HG03066 (cell line): ENCODE data around the gene ANKRD18A.
A peak's percentile ranks its signal among the peaks of the same experiment; 100 is the strongest.

Experiments used
- ATAC-seq: cut with Tn5 transposase; IDR thresholded peaks from one replicate; pipeline ENCODE4 v1.9.1; 2021; ENCODE audit warnings: low read depth; ENCODE audit not compliant: unreplicated experiment

Gene ANKRD18A

DNA sequence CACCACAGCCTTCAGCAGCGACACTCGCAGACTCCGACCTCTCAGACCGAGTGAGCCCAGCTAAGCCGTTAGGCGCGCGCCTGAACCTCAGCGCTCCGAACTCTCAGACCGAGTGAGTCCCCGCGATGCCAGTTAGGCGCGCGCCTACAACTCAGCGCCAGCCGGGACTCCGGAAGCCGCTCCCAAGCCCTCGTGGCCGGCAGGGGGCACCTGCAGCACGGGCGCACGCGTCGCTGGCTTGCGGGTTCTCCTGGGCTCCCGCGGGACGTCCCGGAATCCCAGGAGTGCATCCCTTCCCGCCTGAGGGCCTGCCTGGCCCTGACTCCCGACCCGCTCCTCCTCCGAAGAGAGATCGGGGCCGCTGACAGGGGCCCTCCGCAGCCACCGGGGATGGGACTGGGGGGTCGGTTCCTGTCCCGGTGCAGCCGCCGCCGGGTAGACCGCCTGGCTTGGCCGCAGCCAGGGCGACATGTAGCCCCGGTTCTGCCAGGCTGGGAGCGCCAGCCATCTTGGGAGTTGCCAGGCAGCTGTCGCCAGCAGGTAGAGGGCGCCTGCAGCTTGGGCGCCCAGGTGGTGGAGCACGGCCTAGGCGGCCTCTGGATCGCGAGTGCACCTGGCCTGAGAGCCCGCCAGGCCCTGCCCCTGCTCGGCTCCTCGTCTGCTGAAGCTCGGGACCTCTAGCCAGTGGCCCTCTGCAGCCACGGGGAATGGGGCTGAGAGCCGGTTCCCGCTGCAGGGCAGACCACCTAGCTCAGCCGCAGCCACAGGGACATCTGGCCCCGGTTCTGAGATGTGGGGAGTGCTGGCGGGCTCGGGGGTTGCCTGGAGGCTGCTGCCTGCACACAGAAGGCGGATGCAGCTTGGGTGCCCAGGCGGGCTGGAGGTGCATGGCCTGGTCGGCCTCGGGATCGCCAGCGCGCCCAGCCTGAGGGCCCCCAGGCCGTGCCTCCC is at the start of gene ANKRD18A:
Gene ANKRD18A, minus strand, starts transcription at position 114 of the 951 bp plus-strand sequence. CDS start 311 bp downstream, outside the sequence.
- ATAC-seq = peak; percentile 62

GRCh38 chr9:38668791-38669466 is 48.5 kb upstream of the ANKRD18A start:
- no peak for ATAC-seq

- ATAC-seq = no peak
Measured at GRCh38 chr9:38662763-38663593, 42.6 kb upstream of the ANKRD18A start.

- no peak for ATAC-seq
Measured at GRCh38 chr9:38659538-38659937, 39.1 kb upstream of the ANKRD18A start.

DNA sequence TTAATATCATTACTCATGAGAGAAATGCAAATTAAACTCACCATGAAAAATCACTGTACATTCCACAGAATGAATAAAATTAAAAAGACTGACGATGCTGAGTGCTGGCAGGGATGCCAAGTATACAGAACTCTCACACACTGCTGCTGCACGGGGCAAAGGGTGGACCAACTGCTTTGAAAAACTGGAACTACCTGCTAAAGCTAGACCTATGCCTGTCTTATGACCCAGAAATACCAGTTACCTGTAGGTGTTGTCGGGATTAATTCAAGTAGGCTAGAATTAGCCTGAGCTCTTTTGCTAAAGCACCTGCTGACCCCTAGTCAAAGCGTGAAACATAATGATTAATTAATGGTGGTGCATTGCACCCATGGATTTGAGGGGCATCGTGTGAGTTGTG is 36.5 kb upstream of the ANKRD18A start:
- ATAC-seq = no peak

DNA sequence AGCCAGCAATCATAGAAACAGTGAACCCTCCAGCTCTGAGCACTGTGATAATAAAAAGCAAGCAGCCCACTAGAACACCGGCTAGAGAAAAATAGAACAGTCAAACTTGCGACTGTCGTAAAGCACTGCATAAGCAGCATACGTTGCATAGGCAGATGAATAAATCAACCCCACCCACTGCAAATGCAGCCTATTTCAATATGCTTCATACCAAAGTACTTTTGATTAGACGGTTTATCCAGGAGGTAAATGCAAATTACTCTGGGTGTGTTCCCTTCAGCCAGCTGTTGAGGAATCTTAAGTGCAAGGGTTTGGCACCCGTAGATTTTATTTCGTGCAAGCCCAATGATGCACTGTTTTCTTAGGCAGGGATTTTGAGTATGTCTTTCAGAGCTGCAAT is 32.1 kb upstream of the ANKRD18A start:
- no peak for ATAC-seq

DNA sequence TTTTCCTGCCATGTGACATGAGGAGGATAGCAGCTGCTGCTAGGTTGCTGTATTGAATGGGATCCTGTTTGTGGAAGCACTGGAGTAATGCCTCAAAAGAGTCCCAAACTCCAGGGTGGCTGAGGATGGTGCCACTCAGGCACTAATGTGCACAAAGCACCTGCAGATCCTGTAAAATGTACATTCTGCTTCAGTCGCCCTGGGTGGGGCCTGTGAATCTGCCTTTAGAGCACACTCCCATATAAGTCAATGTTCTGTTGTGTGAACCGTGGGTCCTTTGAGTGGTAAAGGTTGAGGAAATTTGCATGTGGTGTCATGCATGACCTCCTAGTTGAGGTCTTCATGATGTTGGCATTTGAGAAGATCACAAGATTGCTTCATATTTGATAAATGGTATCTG is 31.6 kb upstream of the ANKRD18A start:
- no peak for ATAC-seq

DNA sequence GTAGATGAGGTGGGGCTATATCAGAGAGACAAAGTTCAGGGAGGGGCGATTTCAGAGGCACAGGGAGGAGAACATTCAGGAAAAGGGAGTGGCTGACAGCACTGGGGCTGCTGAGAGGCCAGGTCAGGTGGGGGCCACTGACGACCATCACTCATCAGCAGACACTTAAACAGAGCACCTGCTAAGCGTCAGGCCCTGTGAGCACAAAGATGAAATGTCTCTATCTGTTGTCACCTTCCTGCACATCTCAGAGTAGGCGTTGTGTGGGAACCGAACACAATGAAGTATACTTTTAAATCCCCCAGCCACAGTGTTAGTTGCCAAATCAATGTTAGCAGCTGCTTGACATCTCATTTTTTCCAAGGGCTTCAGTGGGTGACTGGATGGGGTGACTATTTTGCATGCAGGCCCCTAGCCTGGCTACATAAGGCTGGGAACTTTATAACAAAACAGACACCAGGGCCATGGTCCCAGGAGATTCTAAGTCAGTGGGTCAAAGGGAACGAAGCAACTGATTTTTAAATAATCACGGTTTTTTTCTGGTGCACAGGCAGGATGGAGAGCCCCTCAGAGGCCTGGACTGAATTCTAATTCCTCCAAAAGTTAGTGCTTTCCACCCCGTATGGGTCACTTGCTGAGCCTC is 31.1 kb upstream of the ANKRD18A start:
- no peak for ATAC-seq

DNA sequence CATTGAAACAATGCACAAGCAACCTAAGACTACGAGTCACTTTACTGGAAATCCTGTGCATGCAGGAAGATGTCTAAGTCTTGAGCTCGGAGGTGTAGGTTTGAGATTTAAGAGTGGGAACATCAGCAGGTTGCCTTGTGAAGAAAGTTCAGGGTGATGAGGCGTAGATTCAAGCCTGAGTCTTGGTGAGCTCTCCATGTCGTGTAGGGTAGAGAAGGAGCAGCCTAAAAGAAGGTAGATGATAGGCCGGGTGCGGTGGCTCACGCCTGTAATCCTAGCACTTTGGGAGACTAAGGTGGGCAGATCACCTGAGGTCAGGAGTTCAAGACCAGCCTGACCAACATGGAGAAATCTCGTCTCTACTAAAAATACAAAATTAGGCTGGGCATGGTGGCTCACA is 30.2 kb upstream of the ANKRD18A start:
- ATAC-seq = no peak

DNA sequence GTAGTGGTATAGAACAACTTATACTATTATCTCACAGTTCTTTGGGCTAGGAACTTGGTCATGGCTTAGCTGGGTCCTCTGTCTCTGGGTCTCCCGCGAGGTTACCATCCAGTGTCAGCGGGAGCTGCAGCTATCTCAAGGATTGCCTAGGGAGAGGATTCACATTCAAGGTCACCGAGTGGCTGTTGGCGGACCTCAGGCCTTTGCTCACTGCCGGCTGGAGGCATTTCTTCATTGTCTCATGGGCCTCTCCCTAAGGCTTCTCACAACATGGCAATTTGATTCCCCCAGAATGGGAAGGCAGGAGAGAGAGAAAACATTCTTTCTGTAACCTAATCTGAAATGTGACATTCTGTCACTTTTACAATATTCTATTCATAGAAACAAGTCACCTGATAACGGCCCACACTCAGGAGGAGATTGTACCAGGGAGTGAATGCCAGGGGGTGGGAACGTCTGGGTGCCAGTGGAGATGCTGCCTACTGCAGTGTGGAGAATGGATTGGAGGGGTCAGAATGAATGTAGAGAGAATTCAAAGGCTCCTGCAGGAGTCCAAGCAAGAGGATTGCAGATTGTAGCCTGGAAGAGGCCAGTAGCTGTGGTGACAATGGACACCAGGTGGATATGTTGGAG is 29.5 kb upstream of the ANKRD18A start:
- ATAC-seq = no peak

- no peak for ATAC-seq
Measured at GRCh38 chr9:38644601-38645000, 24.2 kb upstream of the ANKRD18A start.

DNA sequence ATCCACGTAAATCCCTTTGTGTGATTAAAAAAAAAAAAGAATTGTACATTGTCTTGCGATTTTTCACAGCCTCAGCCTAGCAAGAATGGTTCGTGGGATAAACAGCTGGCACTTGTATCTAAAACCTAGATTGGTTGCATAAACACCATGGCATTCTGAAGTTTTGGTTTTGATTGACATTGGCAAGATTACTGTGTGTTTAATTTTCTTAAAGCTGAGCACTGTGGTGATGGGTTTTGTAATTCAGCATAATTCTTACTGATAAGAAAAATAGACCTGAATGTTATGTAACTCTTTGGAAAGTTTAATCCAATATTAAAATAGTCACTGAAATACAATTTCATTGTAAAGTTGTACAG is 23.4 kb upstream of the ANKRD18A start:
- no peak for ATAC-seq

GRCh38 chr9:38642951-38643814 is 22.8 kb upstream of the ANKRD18A start:
- no peak for ATAC-seq

DNA sequence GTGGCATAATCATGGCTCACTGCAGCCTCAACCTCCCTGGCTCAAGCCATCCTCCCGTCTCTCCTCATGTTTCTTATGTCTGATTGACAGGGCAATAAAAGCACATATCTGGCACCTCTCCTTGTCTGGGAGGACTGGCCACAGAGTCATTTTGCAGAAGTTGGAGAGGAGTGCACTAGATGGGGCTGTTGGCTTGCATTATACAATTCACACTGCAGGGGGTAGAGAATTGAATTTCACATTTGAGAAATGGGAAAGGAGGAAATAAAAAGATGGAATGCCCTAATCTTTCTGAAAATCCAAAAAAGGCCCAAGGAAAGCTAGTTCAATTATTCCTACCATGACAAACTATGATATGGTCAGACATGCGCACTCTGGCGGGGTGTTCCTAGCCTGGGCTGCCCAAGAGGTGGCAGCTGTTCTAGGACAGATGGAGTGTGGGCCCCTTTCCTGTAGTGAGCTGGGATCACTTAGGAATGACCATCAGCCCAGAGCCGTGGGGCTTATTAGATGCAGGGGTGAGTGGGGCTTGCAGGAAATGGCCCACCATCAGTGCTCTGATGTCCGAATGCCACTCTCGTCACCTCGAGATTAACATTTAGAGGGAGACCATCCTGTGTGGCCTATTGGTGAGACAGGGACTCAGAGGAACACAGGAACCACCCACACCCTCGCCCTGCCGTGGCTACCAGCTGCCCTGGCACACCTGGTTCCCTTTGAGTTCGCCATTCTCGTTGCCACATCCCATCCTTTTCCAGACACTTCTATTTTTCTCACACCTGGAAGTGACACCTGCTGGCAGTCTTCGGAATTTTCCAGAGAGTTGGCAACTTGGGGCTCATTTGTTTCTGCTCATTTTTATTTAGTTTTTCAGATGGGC is 21.8 kb upstream of the ANKRD18A start:
- ATAC-seq = no peak

GRCh38 chr9:38641142-38641541 is 20.7 kb upstream of the ANKRD18A start:
- no peak for ATAC-seq

DNA sequence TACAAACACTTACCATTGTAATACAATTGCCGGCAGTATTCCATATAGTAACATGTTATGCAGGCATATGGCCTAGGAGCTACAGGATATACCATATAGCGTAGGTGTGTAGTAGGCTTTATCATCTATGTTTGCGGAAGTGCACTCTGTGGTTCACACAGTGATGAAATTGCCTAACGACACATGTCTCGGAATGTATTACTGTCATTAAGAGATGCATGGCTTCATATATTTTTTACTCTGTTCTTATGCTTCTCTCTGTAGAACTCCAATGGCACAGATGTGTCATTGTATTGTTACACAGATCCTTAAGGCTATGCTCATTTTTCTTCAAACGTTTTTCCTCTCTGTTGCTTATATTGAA is 19.2 kb upstream of the ANKRD18A start:
- no peak for ATAC-seq

DNA sequence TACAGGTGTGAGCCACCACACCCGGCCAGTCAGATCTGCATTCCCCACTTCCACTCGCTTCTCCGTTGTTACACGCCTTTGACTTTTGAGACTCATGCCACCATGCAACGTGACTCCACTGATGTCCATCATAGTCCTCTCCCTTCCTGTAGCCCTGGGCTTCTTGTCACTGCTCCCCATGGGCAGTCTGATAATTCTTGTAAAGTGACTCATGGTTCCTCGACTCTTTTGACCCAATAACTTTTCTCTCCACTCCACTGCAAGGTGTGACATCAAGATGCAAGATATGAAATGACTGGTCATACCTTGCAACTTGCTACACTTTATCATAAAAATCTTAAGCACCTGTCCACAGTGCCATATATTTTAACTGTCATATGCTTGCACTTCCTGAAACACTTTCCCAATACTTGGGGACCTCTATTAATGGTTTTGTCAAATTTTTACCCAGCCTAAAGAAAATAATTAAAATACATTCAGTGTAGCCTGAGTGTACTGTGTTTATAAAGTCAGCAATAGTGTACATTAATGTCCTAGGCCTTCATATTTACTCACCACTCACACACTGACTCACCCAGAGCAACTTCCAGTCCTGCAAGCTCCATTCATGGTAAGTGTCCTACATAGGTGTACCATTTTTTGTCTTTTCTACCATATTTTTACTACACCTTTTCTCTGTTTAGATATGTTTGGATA is 18.6 kb upstream of the ANKRD18A start:
- no peak for ATAC-seq

DNA sequence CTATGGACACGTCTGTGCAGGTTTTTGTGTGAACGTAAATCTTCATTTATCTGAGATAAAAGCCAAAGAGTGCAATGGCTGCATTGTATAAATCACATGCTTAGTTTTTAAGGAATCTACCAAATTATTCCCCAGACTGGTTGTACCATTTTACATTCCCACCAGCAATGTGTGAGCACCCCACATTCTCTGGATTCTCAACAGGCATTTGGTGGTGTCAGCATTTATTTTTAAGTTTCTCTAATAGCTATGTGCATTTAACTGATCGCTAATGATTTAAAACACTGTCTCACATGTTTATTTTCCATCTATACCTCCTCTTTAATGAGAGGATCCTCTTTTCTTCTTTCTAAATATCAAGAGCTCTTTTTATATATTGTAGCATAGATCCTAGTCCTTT is 13.9 kb upstream of the ANKRD18A start:
- ATAC-seq = no peak
